ENCODE data around the gene PDLIM1.

PDLIM1 gene

GRCh38 chr10:95287281-95287680, 3.5 kb downstream of the PDLIM1 start:
- DNase-seq, result no peak

- DNase-seq, result no peak
These were observed 4.1 kb downstream of the PDLIM1 start for GRCh38 chr10:95286707-95287106.

- no peak for DNase-seq
These were observed 5.2 kb downstream of the PDLIM1 start for GRCh38 chr10:95285556-95285955.

GRCh38 chr10:95284807-95285206, 6.0 kb downstream of the PDLIM1 start:
- no peak for DNase-seq

GRCh38 chr10:95282107-95282506, 8.7 kb downstream of the PDLIM1 start:
- no peak for DNase-seq

- DNase-seq, result no peak
These were observed 9.6 kb downstream of the PDLIM1 start for GRCh38 chr10:95281206-95281605.

GRCh38 chr10:95280637-95281036, 10.2 kb downstream of the PDLIM1 start:
- DNase-seq, result no peak

GRCh38 chr10:95279042-95279820, 11.6 kb downstream of the PDLIM1 start:
- no peak for DNase-seq

- no peak for DNase-seq
These were observed 12.5 kb downstream of the PDLIM1 start for GRCh38 chr10:95278061-95278988.

- no peak for DNase-seq
These were observed 13.2 kb downstream of the PDLIM1 start for GRCh38 chr10:95277614-95278013.

- no peak for DNase-seq
These were observed 13.6 kb downstream of the PDLIM1 start for GRCh38 chr10:95277201-95277570.

- no peak for DNase-seq
These were observed 14.2 kb downstream of the PDLIM1 start for GRCh38 chr10:95276367-95277200.

GRCh38 chr10:95275726-95276366, 15.0 kb downstream of the PDLIM1 start:
- no peak for DNase-seq

GRCh38 chr10:95273393-95274312, 17.1 kb downstream of the PDLIM1 start:
- no peak for DNase-seq

GRCh38 chr10:95268438-95268837, 22.4 kb downstream of the PDLIM1 start:
- no peak for DNase-seq

GRCh38 chr10:95267251-95267650, 23.6 kb downstream of the PDLIM1 start:
- no peak for DNase-seq

GRCh38 chr10:95266674-95267095, 24.1 kb downstream of the PDLIM1 start:
- DNase-seq, result no peak

GRCh38 chr10:95265572-95265971, 25.2 kb downstream of the PDLIM1 start:
- no peak for DNase-seq

GRCh38 chr10:95264227-95265051, 26.4 kb downstream of the PDLIM1 start:
- DNase-seq, result no peak

GRCh38 chr10:95263864-95264226, 27.0 kb downstream of the PDLIM1 start:
- DNase-seq, result no peak
